ENCODE measurements around the gene LMBR1L. TPM values are rescaled to one million over a fixed set of nuclear protein-coding genes. Genes with fewer than 3 reads are reported as not detected.

Gene LMBR1L
- total and polyA plus RNA-seq, 2 of the 8 experiments (the other 6 are each of a cell fraction or from before 2014, with no cell fraction given): 36.6 to 49.6 TPM

- TF ChIP-seq, protein P1, sequence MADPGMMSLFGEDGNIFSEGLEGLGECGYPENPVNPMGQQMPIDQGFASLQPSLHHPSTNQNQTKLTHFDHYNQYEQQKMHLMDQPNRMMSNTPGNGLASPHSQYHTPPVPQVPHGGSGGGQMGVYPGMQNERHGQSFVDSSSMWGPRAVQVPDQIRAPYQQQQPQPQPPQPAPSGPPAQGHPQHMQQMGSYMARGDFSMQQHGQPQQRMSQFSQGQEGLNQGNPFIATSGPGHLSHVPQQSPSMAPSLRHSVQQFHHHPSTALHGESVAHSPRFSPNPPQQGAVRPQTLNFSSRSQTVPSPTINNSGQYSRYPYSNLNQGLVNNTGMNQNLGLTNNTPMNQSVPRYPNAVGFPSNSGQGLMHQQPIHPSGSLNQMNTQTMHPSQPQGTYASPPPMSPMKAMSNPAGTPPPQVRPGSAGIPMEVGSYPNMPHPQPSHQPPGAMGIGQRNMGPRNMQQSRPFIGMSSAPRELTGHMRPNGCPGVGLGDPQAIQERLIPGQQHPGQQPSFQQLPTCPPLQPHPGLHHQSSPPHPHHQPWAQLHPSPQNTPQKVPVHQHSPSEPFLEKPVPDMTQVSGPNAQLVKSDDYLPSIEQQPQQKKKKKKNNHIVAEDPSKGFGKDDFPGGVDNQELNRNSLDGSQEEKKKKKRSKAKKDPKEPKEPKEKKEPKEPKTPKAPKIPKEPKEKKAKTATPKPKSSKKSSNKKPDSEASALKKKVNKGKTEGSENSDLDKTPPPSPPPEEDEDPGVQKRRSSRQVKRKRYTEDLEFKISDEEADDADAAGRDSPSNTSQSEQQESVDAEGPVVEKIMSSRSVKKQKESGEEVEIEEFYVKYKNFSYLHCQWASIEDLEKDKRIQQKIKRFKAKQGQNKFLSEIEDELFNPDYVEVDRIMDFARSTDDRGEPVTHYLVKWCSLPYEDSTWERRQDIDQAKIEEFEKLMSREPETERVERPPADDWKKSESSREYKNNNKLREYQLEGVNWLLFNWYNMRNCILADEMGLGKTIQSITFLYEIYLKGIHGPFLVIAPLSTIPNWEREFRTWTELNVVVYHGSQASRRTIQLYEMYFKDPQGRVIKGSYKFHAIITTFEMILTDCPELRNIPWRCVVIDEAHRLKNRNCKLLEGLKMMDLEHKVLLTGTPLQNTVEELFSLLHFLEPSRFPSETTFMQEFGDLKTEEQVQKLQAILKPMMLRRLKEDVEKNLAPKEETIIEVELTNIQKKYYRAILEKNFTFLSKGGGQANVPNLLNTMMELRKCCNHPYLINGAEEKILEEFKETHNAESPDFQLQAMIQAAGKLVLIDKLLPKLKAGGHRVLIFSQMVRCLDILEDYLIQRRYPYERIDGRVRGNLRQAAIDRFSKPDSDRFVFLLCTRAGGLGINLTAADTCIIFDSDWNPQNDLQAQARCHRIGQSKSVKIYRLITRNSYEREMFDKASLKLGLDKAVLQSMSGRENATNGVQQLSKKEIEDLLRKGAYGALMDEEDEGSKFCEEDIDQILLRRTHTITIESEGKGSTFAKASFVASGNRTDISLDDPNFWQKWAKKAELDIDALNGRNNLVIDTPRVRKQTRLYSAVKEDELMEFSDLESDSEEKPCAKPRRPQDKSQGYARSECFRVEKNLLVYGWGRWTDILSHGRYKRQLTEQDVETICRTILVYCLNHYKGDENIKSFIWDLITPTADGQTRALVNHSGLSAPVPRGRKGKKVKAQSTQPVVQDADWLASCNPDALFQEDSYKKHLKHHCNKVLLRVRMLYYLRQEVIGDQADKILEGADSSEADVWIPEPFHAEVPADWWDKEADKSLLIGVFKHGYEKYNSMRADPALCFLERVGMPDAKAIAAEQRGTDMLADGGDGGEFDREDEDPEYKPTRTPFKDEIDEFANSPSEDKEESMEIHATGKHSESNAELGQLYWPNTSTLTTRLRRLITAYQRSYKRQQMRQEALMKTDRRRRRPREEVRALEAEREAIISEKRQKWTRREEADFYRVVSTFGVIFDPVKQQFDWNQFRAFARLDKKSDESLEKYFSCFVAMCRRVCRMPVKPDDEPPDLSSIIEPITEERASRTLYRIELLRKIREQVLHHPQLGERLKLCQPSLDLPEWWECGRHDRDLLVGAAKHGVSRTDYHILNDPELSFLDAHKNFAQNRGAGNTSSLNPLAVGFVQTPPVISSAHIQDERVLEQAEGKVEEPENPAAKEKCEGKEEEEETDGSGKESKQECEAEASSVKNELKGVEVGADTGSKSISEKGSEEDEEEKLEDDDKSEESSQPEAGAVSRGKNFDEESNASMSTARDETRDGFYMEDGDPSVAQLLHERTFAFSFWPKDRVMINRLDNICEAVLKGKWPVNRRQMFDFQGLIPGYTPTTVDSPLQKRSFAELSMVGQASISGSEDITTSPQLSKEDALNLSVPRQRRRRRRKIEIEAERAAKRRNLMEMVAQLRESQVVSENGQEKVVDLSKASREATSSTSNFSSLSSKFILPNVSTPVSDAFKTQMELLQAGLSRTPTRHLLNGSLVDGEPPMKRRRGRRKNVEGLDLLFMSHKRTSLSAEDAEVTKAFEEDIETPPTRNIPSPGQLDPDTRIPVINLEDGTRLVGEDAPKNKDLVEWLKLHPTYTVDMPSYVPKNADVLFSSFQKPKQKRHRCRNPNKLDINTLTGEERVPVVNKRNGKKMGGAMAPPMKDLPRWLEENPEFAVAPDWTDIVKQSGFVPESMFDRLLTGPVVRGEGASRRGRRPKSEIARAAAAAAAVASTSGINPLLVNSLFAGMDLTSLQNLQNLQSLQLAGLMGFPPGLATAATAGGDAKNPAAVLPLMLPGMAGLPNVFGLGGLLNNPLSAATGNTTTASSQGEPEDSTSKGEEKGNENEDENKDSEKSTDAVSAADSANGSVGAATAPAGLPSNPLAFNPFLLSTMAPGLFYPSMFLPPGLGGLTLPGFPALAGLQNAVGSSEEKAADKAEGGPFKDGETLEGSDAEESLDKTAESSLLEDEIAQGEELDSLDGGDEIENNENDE (IDR thresholded peaks at IDR 0.05; ENCODE audit: insufficient replicate concordance, low read length): no peak
- TF ChIP-seq CTBP2 (IDR thresholded peaks at IDR 0.05; ENCODE audit: borderline replicate concordance, insufficient read depth, insufficient read length, low read length): no peak
- no peak for TF ChIP-seq CTCF (IDR thresholded peaks at IDR 0.05; ENCODE audit: control extremely low read depth in 1 of 3, insufficient read depth in 1 of 3, low read depth in 1 of 3, low read length in 3 of 3)
- TF ChIP-seq SIRT6 (IDR thresholded peaks at IDR 0.05; ENCODE audit: low read length): no peak
- peak; percentile 54 for TF ChIP-seq ASH2L (IDR thresholded peaks at IDR 0.05; ENCODE audit: low read length)
- peak; percentile 57; the same call in 1 of the 2 replicates for TF ChIP-seq SP1 (IDR thresholded peaks at IDR 0.05; ENCODE audit: low read depth, low read length)
- TF ChIP-seq EGR1 (IDR thresholded peaks at IDR 0.05; ENCODE audit: borderline replicate concordance, low read depth, low read length): no peak
Observed at GRCh38 chr12:49131051-49131893, 20.6 kb upstream of the LMBR1L start, which contains the start of gene TUBA1B (continued).

Data from H1 (cell line).